Osteocyte (in vitro differentiated cells): Measurements from ENCODE around the gene KAZN. TPM values are rescaled to one million over a fixed set of nuclear protein-coding genes. Genes with fewer than 3 reads are reported as not detected.

Experiments used
- DNase-seq: peaks from one replicate; pipeline ENCODE4 v3.0.0; 2021; ENCODE audit warnings: mixed read lengths; ENCODE audit not compliant: unreplicated experiment; ENCODE audit errors: extremely low spot score
- H3K27ac Mint-ChIP-seq: one replicate; pipeline ENCODE4 v1.8.0; 2021; ENCODE audit warnings: mild to moderate bottlenecking, mixed read lengths; ENCODE audit not compliant: unreplicated experiment
- H3K27me3 Mint-ChIP-seq: one replicate; pipeline ENCODE4 v1.8.0; 2021; ENCODE audit warnings: mixed read lengths; ENCODE audit not compliant: unreplicated experiment
- H3K36me3 Mint-ChIP-seq: one replicate; pipeline ENCODE4 v1.8.0; 2021; ENCODE audit warnings: mixed read lengths; ENCODE audit not compliant: unreplicated experiment
- H3K4me1 Mint-ChIP-seq: one replicate; pipeline ENCODE4 v1.8.0; 2021; ENCODE audit warnings: mixed read lengths; ENCODE audit not compliant: unreplicated experiment
- H3K4me3 Mint-ChIP-seq: one replicate; pipeline ENCODE4 v1.8.0; 2021; ENCODE audit warnings: mild to moderate bottlenecking, moderate library complexity, mixed read lengths; ENCODE audit not compliant: unreplicated experiment
- H3K9me3 Mint-ChIP-seq: one replicate; pipeline ENCODE4 v1.8.0; 2021; ENCODE audit warnings: mixed read lengths; ENCODE audit not compliant: unreplicated experiment
- CTCF ChIP-seq: fragments of 200-600 bp; sonication (generic); IDR thresholded peaks from 2 replicates; pipeline ENCODE4 v1.5.0; 2021; ENCODE audit warnings: antibody characterized with exemption, mild to moderate bottlenecking, moderate library complexity
- total RNA-seq: library from RNA; stranded (reverse); gene quantifications from 2 replicates; pipeline ENCODE4 v1.2.1, GENCODE V29; 2021

KAZN gene
- total RNA-seq, 1 donor from 2014 or later: 47.1 TPM

- TF ChIP-seq CTCF: no peak
- Mint-ChIP-seq H3K36me3 (peaks cover 5% of the 10 kb centered on the region), H3K27me3 (no peaks in the 10 kb centered on the region), H3K4me3 (no peak overlapping the region), H3K27ac (peak overlapping the region; percentile 94), H3K4me1 (peaks cover 65% of the 10 kb centered on the region), H3K9me3 (peaks cover 7% of the 10 kb centered on the region)
- no peak for DNase-seq
Observed at GRCh38 chr1:15007368-15007767, 408.9 kb downstream of the KAZN start.

GRCh38 chr1:15007842-15008241 is 409.4 kb downstream of the KAZN start:
- Mint-ChIP-seq H3K9me3 (peaks cover 7% of the 10 kb centered on the region), H3K36me3 (peaks cover 5% of the 10 kb centered on the region), H3K4me1 (peaks cover 64% of the 10 kb centered on the region), H3K4me3 (no peak overlapping the region), H3K27ac (peak overlapping the region; percentile 94), H3K27me3 (no peaks in the 10 kb centered on the region)
- DNase-seq: no peak
- no peak for TF ChIP-seq CTCF

- no peak for DNase-seq
- no peak for TF ChIP-seq CTCF
- Mint-ChIP-seq H3K36me3 (peaks cover 7% of the 10 kb centered on the region), H3K4me3 (no peak overlapping the region), H3K27me3 (no peaks in the 10 kb centered on the region), H3K27ac (peak overlapping the region; percentile 94), H3K9me3 (peaks cover 7% of the 10 kb centered on the region), H3K4me1 (peaks cover 60% of the 10 kb centered on the region)
Observed at GRCh38 chr1:15008783-15009729, 410.6 kb downstream of the KAZN start.

GRCh38 chr1:15011160-15011559 is 412.7 kb downstream of the KAZN start:
- Mint-ChIP-seq H3K36me3 (peaks cover 7% of the 10 kb centered on the region), H3K4me1 (peaks cover 44% of the 10 kb centered on the region), H3K9me3 (peaks cover 7% of the 10 kb centered on the region), H3K27me3 (no peaks in the 10 kb centered on the region), H3K27ac (no peak overlapping the region), H3K4me3 (no peak overlapping the region)
- no peak for DNase-seq
- no peak for TF ChIP-seq CTCF

- Mint-ChIP-seq H3K27me3 (no peaks in the 10 kb centered on the region), H3K4me3 (no peak overlapping the region), H3K9me3 (peaks cover 7% of the 10 kb centered on the region), H3K4me1 (peaks cover 39% of the 10 kb centered on the region), H3K27ac (no peak overlapping the region), H3K36me3 (peaks cover 7% of the 10 kb centered on the region)
- no peak for DNase-seq
- no peak for TF ChIP-seq CTCF
Observed at GRCh38 chr1:15011661-15012060, 413.2 kb downstream of the KAZN start.
